Astrocyte of the cerebellum (primary cell): Measurements from ENCODE around the gene KICS2.
A peak's percentile ranks its signal among the peaks of the same experiment; 100 is the strongest.

ENCODE experiments used
- DNase-seq: peaks from one replicate; pipeline ENCODE4 v3.0.0-alpha.2; 2011; ENCODE audit warnings: low read depth
- H3K4me3 ChIP-seq: 2 replicates; pipeline ENCODE4 v1.5.1; 2011; ENCODE audit warnings: mild to moderate bottlenecking, low read depth, low read length, moderate library complexity
- CTCF ChIP-seq: IDR thresholded peaks from 2 replicates; pipeline ENCODE4 v1.5.1; 2012; ENCODE audit warnings: low read length, low read depth, moderate library complexity, mild to moderate bottlenecking; ENCODE audit errors: missing control alignments
- in situ Hi-C: cut with HindIII; loops from 2 replicates; pipeline ENCODE4 v1.10.0; 2017; ENCODE audit warnings: low sequenced_read_pairs

KICS2 gene

GRCh38 chr12:64222009-64222765 lies at the start of gene KICS2:
TSS of gene KICS2 (minus strand) at chr12:64222296. CDS start at chr12:64222237, 59 bp downstream.
- peak; percentile 81 for DNase-seq
- in situ Hi-C loops, result no loop called here
- no peak for TF ChIP-seq CTCF
- peak within 1 kb of the TSS; percentile 90 for H3K4me3 ChIP-seq

- TF ChIP-seq CTCF, result no peak
- no peak overlapping the region for H3K4me3 ChIP-seq
- DNase-seq, result no peak
- in situ Hi-C loops, result no loop called here
These were observed 48.3 kb upstream of the KICS2 start for GRCh38 chr12:64270411-64270810.

GRCh38 chr12:64269161-64269560 lies 47.1 kb upstream of the KICS2 start:
- H3K4me3 ChIP-seq, result no peak overlapping the region
- in situ Hi-C loops, result no loop called here
- TF ChIP-seq CTCF, result no peak
- DNase-seq, result no peak

- DNase-seq, result no peak
- no peak for TF ChIP-seq CTCF
- in situ Hi-C loops, result no loop called here
- H3K4me3 ChIP-seq, result no peak overlapping the region
These were observed 46.3 kb upstream of the KICS2 start for GRCh38 chr12:64268409-64268808.

- TF ChIP-seq CTCF, result no peak
- no peak overlapping the region for H3K4me3 ChIP-seq
- in situ Hi-C loops, result no loop called here
- no peak for DNase-seq
These were observed 43.7 kb upstream of the KICS2 start for GRCh38 chr12:64265839-64266238.

- no peak overlapping the region for H3K4me3 ChIP-seq
- TF ChIP-seq CTCF, result no peak
- in situ Hi-C loops, result loop anchor here (5.0 kb wide), 1 partner anchor 435 kb away; no protein-coding TSS in a partner anchor
- DNase-seq, result no peak
These were observed 39.7 kb upstream of the KICS2 start for GRCh38 chr12:64261813-64262212.

GRCh38 chr12:64258576-64258975 lies 36.5 kb upstream of the KICS2 start:
- DNase-seq, result no peak
- TF ChIP-seq CTCF, result no peak
- in situ Hi-C loops, result no loop called here
- no peak overlapping the region for H3K4me3 ChIP-seq
